Fibroblast of villous mesenchyme (primary cell): ENCODE results near the gene DMRT3. TPM values are rescaled to one million over a fixed set of nuclear protein-coding genes. Genes with fewer than 3 reads are reported as not detected.

Experiments used
- DNase-seq: peaks from one replicate; pipeline ENCODE4 v3.0.0-alpha.2; 2010; ENCODE audit warnings: low read depth
- H3K4me3 ChIP-seq: 2 replicates; pipeline ENCODE4 v1.5.1; 2011; ENCODE audit warnings: low read depth, mild to moderate bottlenecking, low read length
- CTCF ChIP-seq: IDR thresholded peaks from 2 replicates; pipeline ENCODE4 v1.5.1; 2012; ENCODE audit warnings: low read depth, mild to moderate bottlenecking, low read length; ENCODE audit not compliant: insufficient read depth
- total RNA-seq: library from RNA; depleted of rRNA; stranded (reverse); fragments of >200 nt; gene quantifications from 2 replicates; pipeline ENCODE4 v1.2.3, GENCODE V29; 2012

The DMRT3 gene
- total RNA-seq, 1 donor: not detected

- no peak overlapping the region for H3K4me3 ChIP-seq
- TF ChIP-seq CTCF: no peak
- no peak for DNase-seq
These were observed 6.1 kb upstream of the DMRT3 start for GRCh38 chr9:970151-970996.

GRCh38 chr9:971901-972500 is 4.5 kb upstream of the DMRT3 start:
- no peak for TF ChIP-seq CTCF
- no peak for DNase-seq
- peak overlapping the region; percentile 27 for H3K4me3 ChIP-seq

- no peak for DNase-seq
- no peak for TF ChIP-seq CTCF
- H3K4me3 ChIP-seq: no peak overlapping the region
These were observed 3.8 kb upstream of the DMRT3 start for GRCh38 chr9:972501-973294.

DNA sequence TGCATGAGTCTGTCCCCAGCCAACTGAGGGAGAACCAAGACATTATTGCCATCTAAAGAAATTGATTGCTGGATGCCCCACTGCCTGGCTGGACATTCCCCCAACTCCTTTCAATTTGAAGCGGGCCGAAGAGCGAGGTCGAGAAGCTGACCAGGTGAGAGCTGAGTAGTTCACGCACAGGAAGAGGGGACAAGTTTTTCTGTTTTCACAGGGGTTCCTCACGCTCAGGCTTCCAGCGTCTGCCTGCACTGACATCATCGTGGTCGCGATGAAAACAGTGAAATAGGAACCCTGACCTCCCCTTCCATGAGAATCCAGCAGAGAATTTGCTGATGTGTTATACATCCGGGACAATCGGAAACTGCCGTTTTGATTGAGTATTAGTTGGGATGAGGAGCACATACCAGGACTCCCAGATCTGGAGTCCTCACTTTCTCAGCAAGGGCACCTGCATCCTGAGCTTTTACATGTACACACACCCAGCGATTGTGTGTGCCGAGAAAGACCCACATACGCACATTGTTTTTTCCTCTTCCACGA is 3.1 kb upstream of the DMRT3 start:
- no peak for DNase-seq
- H3K4me3 ChIP-seq: no peak overlapping the region
- no peak for TF ChIP-seq CTCF

DNA sequence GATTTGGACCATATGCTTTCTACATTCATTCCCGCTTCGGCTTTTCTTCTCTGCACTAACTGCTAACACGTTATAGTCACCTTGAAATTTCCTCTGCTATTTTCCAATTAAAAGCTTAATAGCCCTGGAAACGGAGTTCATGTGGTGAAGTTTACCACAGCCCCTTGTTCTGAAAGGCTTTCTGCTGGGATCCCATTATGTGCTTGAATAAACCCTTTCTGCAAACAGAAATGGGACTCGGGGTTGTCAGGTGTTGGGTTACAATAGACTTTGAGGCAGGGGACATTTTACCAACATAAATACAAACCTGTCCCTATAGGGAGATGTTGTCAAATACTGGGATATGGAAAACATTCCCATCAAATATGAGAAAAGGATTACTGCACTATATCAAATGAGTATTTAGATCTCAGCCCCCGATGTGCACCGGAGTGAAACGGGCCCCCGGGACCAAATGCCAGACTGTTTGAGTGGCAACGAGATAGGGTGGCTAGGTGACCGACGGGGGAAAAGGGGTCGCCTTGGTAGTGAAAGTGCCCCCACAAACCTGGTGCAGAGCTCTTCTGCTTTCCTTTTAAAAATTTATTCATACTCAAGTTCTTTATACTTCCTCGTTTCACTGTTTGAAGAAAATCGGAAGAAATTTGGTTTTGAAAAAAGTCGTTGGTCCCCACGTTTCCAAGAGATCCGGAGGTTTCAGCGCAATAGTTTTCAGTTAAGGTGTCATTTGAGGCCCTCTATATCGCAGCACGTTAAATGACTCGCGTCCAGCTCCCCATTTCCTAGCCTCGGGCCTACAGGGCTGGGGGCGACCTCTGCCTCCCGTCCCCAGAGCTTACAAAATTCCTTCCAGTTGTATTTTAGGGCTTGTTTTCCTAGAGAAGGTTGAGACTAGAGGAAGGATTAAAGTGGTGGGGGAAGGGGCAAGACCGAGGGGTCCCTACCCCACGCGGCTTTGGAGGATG is 2.1 kb upstream of the DMRT3 start:
- no peak overlapping the region for H3K4me3 ChIP-seq
- TF ChIP-seq CTCF: no peak

More for the DNA sequence above, 2.1 kb upstream of the DMRT3 start:
- DNase-seq: no peak
